BJ (cell line): Measurements from ENCODE around the gene C2orf72. TPM values are rescaled to one million over a fixed set of nuclear protein-coding genes. Genes with fewer than 3 reads are reported as not detected.

Experiments used
- CTCF ChIA-PET: fragments of 350-600 bp; formaldehyde crosslinking; extraction: SDS; loops from one replicate; lab custom pipeline; 2021; ENCODE audit warnings: antibody characterized with exemption, inconsistent platforms; lab: Yijun Ruan, JAX
- POLR2A ChIA-PET: fragments of 300-600 bp; sonication (Branson Sonifier 250); formaldehyde crosslinking; extraction: SDS; loops from one replicate; lab custom pipeline; 2021; ENCODE audit warnings: antibody characterized with exemption; lab: Charles Lee
- DNase-seq: peaks from one replicate; pipeline ENCODE4 v3.0.0-alpha.2; 2011; ENCODE audit warnings: low read depth
- H3K27me3 ChIP-seq: 2 replicates; pipeline ENCODE4 v1.6.0; 2011; ENCODE audit warnings: low read length; ENCODE audit not compliant: control insufficient read depth, insufficient read depth
- H3K36me3 ChIP-seq: 2 replicates; pipeline ENCODE4 v1.5.1; 2011; ENCODE audit warnings: low read length; ENCODE audit not compliant: control insufficient read depth, insufficient read depth
- H3K4me3 ChIP-seq: 2 replicates; pipeline ENCODE4 v1.5.1; 2011; ENCODE audit warnings: low read depth, mild to moderate bottlenecking, control low read depth, low read length
- CTCF ChIP-seq: IDR thresholded peaks from 2 replicates; pipeline ENCODE4 v1.5.1; 2011; ENCODE audit warnings: low read depth, mild to moderate bottlenecking, control low read depth, inconsistent platforms, low read length, moderate library complexity; ENCODE audit not compliant: insufficient read depth
- polyA minus RNA-seq: library from RNA; depleted of rRNA, polyadenylated mRNA; stranded (reverse); fragments of >200 nt; gene quantifications from 2 replicates; pipeline ENCODE4 v1.2.3, GENCODE V29; 2011; rRNA and poly(A)+ RNA removed
- polyA plus RNA-seq: library from polyadenylated mRNA; depleted of rRNA; stranded (reverse); fragments of >200 nt; gene quantifications from 2 replicates; pipeline ENCODE4 v1.2.3, GENCODE V29; 2011; rRNA removed

Gene C2orf72
- polyA plus RNA-seq (0.11 and 0.17 TPM in 2 replicates), polyA minus RNA-seq (0.71 TPM in 1 of 2 replicates, not detected in the other)

- ChIA-PET POLR2A (no interaction called here), CTCF (interaction anchor here (1.1 to 2.4 kb wide), 2 partner anchors 13 to 16 kb away, joined by 3 to 8 read pairs; no protein-coding TSS in a partner anchor)
- Histone ChIP-seq H3K4me3 (peak within 1 kb of the TSS; percentile 13), H3K36me3 (no peaks in the 10 kb centered on the region), H3K27me3 (peaks cover 44% of the 10 kb centered on the region)
- DNase-seq, result no peak
- no peak for TF ChIP-seq CTCF
These were observed at the start of gene C2orf72 for GRCh38 chr2:231037202-231037730. Gene C2orf72, plus strand, starts transcription at chr2:231037523. Its CDS starts 43 bp downstream, at chr2:231037566.

- Histone ChIP-seq H3K4me3 (no peak overlapping the region), H3K27me3 (peaks cover 6% of the 10 kb centered on the region), H3K36me3 (no peaks in the 10 kb centered on the region)
- POLR2A ChIA-PET, result no interaction called here
- CTCF ChIA-PET, result interaction anchor here (2.0 to 7.2 kb wide), 4 partner anchors 88 to 166 kb away, joined by 7 to 87 read pairs (median 26); no protein-coding TSS in a partner anchor
- TF ChIP-seq CTCF, result no peak
- no peak for DNase-seq
These were observed 47.6 kb upstream of the C2orf72 start for GRCh38 chr2:230989731-230990130.

- TF ChIP-seq CTCF, result no peak
- H3K27me3 ChIP-seq, result peaks cover 6% of the 10 kb centered on the region
- ChIA-PET CTCF (interaction anchor here (2.0 to 7.2 kb wide), 2 partner anchors 88 to 167 kb away, joined by 7 to 87 read pairs; no protein-coding TSS in a partner anchor), POLR2A (no interaction called here)
- no peak overlapping the region for H3K4me3 ChIP-seq
- no peaks in the 10 kb centered on the region for H3K36me3 ChIP-seq
- no peak for DNase-seq
These were observed 47.0 kb upstream of the C2orf72 start for GRCh38 chr2:230990131-230990898.

GRCh38 chr2:230990899-230991150, 46.5 kb upstream of the C2orf72 start:
- POLR2A ChIA-PET, result no interaction called here
- H3K27me3 ChIP-seq, result peaks cover 6% of the 10 kb centered on the region
- CTCF ChIA-PET, result interaction anchor here (2.0 to 7.2 kb wide), 2 partner anchors 89 to 168 kb away, joined by 7 to 87 read pairs; no protein-coding TSS in a partner anchor

More at GRCh38 chr2:230990899-230991150, 46.5 kb upstream of the C2orf72 start:
- no peak for TF ChIP-seq CTCF
- DNase-seq, result no peak
- H3K4me3 ChIP-seq, result no peak overlapping the region
- no peaks in the 10 kb centered on the region for H3K36me3 ChIP-seq
